ENCODE data around the gene SYS1.

Gene SYS1

GRCh38 chr20:45392733-45393132 is 29.8 kb downstream of the SYS1 start:
- no peak for DNase-seq

DNA sequence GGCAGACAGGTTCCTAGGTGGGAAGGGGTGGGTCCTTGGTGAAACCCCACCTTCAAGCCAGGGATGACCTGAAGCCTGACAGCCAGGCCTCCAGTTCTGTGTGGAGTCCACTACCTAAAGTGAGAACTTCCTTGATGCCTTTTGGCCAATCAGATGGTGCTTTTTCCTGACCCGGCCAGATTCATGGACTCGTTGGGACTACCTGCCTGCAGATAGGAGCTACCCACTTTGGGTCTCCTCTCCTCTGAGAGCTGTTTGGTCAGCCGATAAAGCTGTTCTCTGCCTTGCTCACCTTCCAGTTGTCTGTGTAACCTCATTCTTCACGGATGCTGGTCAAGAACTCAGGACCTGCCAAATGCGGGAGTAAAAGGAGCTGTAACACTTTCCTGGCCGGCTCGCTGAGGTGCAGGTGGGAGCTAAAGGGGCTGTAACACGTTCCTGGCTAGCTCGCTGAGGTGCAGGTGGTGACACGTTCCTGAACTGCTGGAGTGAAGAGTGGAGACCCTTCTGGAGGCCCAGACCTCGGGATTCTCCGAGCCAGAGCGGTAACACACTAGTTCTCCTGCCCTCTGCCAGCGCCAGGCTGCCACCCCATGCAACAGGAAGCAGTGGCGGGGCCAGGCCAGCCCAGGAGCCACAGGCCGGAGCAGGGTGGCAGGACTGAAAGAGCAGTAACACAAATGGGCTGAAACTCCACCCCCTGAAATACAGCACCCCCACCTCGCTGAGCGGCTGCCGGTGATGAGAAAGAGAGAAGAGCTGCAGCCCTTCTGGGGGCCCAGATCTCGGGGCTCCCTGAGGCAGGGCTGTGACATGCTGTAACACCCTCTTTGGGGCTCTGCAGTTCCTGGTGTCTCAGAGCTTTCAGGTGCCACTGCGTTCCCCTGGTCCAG is 31.5 kb downstream of the SYS1 start:
- no peak for DNase-seq

DNA sequence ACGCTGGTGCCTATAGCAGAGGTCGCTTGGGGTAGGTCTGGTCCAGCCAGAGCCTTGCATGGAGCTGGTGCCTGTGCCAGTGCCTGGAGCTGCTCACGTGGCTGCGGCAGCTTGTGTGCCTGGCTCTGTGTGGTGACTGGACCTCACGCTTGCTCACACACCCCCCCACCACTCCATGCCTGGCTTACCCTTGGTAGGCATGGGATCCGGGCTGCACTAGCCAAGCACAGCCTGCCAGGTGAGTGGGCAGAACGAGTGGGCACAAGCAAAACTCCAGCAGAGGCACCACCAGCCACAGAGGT is 32.1 kb downstream of the SYS1 start:
- no peak for DNase-seq

DNA sequence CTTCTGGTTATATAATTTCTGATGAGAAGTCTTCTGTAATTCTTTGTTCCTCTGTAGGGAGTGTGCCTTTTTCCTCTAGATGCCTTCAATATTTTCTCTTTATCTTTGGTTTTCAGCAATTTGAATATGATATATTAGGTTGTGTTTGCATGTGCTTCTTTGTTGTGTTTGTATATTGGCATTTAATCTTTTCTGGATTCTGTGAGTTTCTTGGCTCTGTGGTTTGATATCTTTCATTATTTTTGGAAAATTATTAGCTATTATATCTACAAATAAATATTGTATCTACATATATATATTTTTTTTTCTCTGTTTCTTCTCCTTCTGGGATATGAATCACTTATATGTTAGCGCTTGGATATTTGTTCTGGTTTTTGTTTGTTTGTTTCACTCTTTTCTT is 36.1 kb downstream of the SYS1 start:
- DNase-seq = no peak

- DNase-seq = no peak
These were observed 37.5 kb downstream of the SYS1 start for GRCh38 chr20:45400346-45401031.

GRCh38 chr20:45402946-45403345 is 40.0 kb downstream of the SYS1 start:
- no peak for DNase-seq

GRCh38 chr20:45404438-45404837 is 41.5 kb downstream of the SYS1 start:
- DNase-seq = no peak

- DNase-seq = no peak
These were observed 42.8 kb downstream of the SYS1 start for GRCh38 chr20:45405571-45406259.

DNA sequence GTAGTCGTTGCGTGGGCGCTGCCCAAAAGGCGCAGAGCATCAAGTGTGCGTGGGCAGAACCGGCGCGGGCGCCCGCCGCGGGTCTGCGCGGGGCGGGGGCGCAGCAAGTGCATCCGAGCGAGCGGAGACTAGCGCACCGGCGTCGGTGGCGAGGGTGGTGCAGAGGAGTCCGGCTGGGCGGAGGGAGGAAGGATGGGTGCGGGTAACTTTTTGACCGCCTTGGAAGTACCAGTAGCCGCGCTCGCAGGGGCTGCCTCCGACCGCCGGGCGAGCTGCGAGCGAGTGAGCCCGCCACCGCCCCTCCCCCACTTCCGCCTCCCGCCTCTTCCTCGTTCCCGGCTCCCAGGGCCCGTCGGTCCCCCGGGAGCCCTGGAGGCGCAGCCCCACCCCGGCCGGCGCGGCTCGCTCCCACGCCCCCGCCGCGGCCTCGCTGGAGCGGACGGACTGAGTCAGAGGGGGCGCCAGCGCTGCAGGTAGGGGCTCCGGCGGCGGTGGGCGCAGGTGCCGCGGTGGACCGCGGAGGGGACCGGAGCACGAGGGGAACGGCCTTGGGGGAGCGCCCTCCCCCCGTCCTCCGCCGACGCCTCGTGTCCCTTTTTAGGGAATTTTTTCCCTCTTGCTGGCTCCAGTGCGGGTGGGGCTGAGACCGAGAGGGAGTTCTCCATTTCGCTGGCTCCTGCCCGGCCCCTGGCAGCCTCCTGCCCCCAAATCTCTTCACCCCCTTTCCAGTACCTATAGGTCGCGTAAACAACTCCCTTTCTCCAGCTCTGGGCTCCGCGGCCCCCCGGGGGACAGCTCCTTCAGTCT is 43.5 kb downstream of the SYS1 start:
- DNase-seq = peak; percentile 66

GRCh38 chr20:45407067-45407745 is 44.2 kb downstream of the SYS1 start:
- DNase-seq = peak; percentile 73

DNA sequence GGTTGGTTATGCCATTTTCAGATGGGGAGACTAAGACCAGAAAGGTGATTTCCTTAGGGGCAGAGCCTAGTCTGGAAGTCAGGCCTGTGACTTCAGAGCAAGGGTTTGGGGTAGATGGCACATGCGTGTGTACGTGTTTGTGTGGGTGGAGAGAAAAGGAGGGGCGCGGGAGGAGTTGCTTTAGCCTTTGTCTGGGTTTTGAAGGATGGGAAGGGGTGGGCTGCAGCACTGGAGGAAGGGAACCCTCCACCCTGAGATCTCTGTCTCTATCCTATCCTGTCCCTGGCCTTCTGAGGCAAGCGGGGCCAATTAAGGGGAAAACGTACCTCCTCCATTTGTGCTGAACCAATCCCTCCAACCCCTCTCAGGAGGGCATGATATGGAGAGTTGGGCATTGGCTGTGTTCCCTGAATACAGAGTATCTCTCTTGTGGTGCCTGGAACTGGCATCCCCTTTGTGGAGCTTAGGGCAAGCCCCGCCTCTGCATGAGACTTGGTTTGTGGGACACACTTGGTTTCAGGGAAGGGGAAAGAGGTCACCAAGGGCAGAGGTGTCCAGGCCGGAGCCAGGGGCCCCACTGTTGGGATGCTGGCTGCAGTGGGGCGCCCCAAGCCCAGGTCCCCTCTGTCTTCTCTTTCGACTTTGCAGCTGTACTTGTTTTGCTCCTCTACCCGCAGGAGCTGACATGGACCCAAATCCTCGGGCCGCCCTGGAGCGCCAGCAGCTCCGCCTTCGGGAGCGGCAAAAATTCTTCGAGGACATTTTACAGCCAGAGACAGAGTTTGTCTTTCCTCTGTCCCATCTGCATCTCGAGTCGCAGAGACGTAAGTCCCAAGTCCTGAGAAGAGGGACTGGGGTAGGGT is 45.1 kb downstream of the SYS1 start, which contains the start of gene DBNDD2:
Gene DBNDD2, plus strand, starts transcription at position 507 of the 863 bp plus-strand sequence. Its CDS starts 179 bp downstream, at position 686.
- no peak for DNase-seq

- DNase-seq = no peak
These were observed 45.8 kb downstream of the SYS1 start for GRCh38 chr20:45408646-45409213.

GRCh38 chr20:45409521-45410272 is 46.7 kb downstream of the SYS1 start:
- DNase-seq = no peak

GRCh38 chr20:45410887-45411286 is 47.9 kb downstream of the SYS1 start:
- no peak for DNase-seq

GRCh38 chr20:45412653-45413052 is 49.7 kb downstream of the SYS1 start:
- DNase-seq = no peak

DNA sequence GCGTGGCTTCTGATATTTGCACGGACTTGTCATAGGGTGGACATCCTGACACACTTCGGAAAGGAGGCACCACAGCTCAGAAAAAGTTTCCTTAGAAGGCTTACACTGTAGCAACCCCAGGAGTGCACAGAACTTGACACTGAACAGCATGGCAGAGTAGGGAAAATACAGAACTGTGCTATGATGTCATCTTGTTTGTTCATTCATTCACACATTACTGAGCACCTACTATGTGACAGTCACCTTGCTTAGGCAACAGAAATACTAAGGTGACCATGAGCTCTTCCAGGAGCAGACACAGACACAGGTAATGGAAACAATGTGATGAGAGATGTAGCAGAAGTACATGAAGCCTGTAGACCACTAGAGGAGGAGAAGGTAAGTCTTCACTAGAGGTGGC is 50.5 kb downstream of the SYS1 start:
- DNase-seq = no peak

- peak; percentile 91 for DNase-seq
These were observed 53.1 kb downstream of the SYS1 start, which contains the start of gene PIGT for GRCh38 chr20:45415822-45416637. PIGT (plus strand) TSS chr20:45416141; CDS start chr20:45416157, 16 bp downstream.

DNA sequence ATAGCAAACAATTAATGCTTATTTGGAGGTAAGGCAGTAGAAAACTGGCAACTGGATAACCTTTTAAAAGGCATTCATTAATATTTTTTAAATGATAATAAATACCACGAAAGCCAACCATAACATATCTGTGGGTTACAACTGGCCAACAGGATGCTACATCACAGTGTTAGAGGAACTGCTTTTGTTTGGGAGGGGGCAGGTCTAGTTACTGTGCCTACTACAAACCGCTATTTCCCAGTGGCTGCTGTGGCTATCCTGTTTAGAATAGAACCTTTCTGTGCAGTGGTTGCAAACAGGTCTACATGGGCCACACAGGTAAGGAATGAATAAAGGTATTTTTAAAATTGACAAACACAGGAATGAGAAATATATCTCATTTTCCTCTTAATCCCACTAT is 54.0 kb downstream of the SYS1 start:
- no peak for DNase-seq

Measured in islet precursor cell (in vitro differentiated cells).